ENCODE measurements around the gene CUBN.

Gene CUBN

DNA sequence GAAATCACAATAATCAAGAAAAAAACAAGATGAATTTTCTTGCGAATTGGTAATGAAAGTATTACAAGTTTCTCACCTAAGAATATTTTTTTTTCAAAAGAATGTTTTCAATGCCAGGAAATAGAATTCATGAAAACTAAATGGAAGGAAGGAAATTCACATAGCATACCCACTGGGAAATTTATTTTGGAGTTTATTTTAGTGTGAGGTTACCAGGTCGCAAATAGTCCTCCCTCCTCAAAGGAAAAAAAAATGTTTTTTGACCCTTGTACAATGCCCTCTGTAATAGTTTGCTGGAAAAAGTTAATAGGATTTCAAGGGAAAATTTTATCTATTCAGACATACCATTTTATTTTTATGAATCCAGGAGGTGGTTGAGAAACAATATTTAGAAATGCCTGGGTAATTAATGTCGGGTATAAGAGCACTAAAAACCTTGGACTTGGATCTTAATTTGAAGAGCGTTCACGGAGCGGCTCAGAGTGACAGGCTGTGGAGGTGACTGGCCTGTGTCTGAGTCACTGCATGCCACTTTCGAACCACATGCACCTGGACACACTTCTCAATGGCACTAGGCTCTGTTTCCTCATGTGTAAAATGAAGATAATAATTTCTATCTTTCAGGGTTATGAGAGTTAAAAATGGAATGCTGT lies 28.2 kb downstream of the CUBN start:
- DNase-seq, result no peak

GRCh38 chr10:17100586-17100985 lies 29.0 kb downstream of the CUBN start:
- no peak for DNase-seq

GRCh38 chr10:17098012-17098411 lies 31.6 kb downstream of the CUBN start:
- DNase-seq, result no peak

DNA sequence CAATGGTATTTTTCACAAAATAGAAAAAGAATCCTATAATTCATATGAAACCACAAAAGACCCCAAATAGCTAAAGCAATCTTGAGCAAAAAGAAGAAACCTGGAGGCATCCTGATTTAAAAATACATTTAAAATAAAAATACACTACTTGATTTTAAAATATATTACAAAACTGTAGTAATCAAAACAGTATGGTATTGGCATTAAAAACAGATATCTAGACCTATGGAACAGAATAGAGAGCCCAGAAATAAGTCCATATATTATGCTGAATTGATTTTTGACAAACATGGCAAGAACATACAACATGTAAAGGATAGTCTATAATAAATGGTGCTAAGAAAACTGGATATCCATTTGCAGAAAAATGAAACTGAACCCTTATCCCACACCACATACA lies 34.8 kb downstream of the CUBN start:
- DNase-seq, result no peak

DNA sequence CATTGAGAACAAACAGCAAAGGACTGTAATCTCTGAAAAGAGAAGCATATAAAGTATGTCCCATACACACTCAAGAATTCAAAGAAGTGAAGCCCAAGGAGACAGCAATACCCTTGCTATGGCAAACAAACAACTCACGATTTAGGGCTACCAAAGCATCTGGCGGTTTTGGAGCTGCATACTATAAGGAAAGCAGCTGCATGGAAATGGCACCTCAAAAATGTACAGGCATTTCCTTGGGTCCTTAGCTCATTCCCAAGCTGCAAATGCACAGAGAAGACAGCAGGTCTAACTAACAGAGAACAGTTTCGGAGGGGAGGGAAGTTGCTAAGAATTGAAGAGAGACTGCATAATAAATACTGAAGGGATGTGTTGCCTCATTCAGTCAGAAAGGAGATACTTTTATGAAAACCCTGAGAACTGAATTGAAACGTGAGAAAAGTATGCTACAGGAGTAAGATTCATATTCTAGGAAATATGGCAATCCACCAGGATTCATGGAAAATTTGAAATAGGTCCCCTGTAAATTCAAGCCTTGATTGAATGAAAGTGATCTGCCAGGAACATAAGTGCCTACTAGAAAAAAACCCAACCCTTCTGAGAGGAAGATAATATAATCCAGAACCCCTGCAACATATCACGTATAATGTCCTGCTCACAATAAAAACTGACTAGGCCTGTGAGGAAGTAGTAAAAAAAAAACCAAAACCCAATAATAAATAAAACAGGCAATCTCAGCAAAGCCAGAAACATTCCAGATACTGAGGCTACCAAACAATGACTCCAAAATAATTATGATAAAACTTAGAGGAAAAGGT lies 36.4 kb downstream of the CUBN start:
- no peak for DNase-seq

DNA sequence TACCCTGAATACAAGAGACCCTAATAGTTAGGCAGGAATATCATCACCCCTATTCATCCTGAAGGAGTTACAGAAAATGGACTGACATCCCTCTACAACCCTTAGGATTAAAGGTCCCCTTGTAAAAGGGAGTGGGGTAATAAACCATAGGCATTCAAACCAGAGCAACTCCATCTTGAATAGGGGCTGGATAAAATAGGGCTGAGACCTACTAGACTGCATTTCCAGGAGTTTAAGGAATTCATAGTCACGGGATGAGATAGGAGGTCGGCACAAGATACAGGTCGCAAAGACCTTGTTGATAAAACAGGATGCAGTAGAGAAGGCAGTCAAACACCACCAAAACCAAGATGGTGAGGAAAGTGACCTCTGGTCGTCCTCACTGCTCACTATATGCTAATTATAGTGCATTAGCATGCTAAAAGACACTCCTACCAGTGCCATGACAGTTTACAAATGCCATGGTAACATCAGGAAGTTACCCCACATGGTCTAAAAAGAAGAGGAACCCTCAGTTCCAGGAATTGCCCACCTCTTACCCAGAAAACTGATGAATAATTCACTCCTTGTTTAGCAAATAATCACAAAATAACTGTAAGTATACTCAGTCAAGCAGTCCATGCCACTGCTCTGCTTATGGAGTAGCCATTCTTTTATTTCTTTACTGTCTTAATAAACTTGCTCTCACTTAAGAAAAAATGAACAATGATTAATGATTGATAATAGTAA lies 37.2 kb downstream of the CUBN start:
- DNase-seq, result peak; percentile 80

DNA sequence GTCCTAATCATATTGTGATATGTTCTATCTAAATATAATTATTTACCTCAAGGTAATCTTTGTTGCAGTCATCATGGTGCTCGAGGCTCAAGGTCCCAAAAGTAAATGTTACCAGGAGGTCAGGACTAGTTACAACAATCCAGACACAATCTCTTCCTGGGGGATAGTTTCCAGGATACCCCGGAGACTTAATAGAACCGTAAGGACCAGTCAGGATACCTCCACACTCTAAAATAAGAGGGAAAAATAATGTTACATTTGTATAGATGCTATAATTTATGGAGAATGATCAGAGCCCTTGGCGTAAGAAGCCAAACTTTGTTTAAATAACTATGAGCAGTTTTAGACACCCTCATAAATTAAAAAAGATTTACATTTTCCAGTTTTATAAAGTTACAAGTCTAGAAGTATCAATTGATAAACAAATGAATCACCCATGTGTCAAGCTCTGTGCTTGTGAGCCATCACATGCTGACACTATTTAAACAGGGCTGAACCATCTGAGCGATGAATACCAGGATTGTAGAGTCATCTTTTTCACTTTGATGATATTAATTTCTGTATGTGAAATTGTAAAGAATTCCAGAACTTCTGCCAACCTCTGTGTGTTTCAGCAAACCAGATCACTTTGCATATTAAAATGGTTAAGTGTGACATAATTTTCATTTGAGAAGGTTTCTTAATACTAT lies 41.3 kb downstream of the CUBN start:
- DNase-seq, result no peak

DNA sequence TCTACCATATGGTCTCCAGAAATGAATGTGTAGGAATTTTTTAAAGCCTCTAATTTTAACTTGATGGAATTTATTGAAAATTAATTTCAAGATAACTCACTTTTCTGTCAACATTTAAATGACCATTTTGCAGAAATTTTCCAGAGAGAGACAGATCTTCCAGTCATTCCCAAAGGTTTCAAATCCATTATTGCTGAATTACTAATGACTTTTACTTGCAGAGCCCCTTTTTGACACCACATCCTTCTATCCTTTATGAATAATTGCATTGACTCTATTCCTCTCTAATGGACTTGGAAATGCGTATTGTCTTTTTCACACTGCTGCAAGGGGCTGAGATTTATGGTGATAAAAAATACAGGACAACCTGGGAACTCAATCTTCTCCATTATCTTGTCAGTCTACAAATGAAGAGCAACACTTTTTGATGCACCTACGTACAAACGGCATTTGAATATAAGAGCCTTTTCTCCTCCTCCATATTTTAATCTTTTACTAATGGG lies 42.7 kb downstream of the CUBN start:
- DNase-seq, result no peak

DNA sequence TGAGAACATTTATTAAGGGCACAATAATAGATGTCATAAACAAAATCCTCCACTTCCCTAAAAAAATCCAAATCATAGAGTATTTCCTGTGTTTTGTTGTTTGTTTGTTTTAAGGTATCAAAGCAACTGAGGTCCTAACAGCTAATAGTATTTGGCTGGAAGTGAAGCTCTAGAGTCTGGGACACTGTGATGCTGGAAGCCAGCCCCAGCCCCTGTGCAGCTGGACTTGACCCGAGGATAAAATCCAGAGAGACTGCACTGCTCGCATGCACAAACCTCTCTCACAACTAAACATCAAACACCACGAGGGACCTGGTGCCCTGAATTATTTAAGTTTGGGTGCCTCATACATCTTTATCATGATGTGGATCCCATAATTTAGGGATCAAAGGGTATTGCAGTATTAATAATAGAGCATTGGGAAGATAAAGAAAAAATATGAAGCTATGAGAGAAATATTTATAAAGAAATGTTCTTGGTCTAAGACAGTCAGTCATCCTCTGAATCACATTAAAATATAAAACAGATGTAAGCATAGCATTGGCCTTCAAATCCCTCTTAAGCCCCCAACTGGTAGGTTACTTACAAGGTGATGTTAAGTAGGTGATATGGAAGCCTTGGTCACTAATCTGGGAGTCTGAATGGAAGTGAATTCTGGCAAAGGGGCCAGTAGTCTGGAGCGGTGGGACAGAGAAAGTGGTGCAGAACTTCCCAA lies 44.4 kb downstream of the CUBN start:
- DNase-seq, result no peak

GRCh38 chr10:17084258-17084657 lies 45.4 kb downstream of the CUBN start:
- DNase-seq, result no peak

- DNase-seq, result peak; percentile 70
These were observed 48.2 kb downstream of the CUBN start for GRCh38 chr10:17081431-17081830.

DNA sequence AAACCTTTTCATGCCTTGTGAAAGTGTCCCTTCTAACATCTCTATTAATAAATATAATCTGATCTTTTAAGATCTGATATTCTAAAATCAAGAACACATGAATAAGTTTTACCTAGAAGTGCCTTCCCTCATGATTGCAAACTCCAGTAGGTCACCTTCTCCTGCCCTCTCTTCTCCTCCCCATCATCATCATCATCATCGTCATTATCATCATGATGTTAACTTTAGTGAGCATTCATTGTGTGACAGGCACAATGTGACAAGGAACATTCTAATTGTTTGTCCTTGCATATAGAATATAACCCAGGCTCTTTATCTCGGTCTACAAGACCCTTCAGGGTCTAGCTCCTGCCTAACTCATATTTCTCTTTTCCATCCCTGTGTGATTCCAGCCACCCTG lies 51.7 kb downstream of the CUBN start:
- DNase-seq, result no peak

DNA sequence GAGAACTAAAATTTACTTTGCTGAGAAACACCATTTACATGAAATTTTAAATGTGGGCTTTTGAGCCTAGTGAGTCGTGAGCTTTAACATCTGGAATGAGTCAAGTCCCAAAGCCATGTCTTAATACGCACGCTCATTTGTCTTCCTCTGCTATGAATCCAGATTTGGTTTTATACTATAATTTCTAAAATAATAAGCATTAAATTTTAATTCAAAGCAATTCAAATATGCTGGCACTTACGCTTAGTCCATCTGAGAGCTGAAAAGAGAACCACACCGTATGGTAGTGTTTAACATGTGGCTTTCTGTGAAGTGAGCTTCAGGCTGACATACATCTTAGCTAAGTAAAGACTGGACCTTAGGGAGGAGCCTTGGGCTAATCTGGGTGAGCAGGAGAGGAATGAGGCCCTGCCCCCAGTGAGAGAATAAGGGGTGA lies 52.2 kb downstream of the CUBN start:
- DNase-seq, result no peak

GRCh38 chr10:17076626-17077345 lies 52.8 kb downstream of the CUBN start:
- DNase-seq, result peak; percentile 18

GRCh38 chr10:17075533-17076359 lies 53.9 kb downstream of the CUBN start:
- peak; percentile 97 for DNase-seq

- peak; percentile 80 for DNase-seq
These were observed 55.1 kb downstream of the CUBN start for GRCh38 chr10:17074541-17074847.

DNA sequence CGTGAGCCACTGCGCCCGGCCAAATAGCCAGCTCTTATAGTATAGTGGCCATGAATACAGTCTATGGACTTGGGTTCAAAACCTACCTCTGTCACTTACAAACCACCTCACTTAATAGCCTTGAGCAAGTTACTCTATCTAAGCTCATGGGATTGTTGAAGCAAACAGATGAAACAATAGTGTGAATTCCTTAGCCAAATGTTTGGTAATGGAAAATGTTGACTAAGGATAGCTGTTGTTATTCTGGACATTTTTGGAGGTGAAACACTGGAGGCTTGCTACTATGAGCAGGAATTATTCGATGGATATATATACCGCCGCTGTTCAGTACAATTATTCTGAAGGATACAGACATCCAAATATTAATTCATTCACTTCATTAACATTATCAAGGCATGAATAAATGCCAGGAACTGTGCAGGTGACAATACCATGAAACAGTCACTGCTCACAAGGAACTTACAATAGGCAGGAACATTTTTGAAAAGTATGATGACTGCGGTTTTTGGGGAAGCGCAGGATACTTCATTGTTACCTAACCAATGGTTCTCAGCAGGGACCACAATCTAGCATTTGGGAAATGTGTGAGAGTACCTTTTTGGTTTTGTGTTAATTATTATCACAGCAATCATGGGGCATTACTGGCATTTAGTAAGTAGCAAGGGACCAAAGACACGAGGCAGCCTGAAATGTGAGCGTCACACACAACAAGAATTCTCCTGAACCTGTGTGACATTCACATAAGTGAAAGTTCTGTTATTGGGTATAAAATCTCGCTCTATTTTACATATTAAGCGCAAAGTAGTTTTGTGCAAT lies 55.7 kb downstream of the CUBN start:
- peak; percentile 41 for DNase-seq

DNA sequence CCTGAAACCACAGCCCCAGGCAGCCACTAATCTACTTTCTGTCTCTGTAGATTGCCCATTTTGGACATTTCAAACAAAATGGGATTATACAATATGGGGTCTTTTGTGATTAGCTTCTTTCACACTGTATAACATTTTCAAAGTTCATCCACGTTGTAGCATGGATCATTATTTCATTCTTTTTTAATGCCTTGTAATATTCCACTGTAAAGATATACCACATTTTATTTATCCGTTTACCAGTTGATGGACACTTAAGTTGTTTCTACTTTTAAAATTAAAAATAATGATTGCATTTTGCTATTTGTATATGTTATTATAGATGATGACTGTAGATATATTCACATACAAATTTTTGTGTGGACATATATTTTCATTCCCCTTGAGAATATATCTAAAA lies 60.7 kb downstream of the CUBN start:
- DNase-seq, result no peak

- no peak for DNase-seq
These were observed 62.0 kb downstream of the CUBN start for GRCh38 chr10:17067376-17068264.

Data from inflammatory macrophage treated with lipopolysaccharide for 4 hours (primary cell).